ENCODE data around the gene CNOT9.
"Not testable (repeated sequence)": the region's sequence is repeated elsewhere in the genome, so short reads cannot be mapped to it uniquely, and the experiment has no call there.

The CNOT9 gene, protein sequence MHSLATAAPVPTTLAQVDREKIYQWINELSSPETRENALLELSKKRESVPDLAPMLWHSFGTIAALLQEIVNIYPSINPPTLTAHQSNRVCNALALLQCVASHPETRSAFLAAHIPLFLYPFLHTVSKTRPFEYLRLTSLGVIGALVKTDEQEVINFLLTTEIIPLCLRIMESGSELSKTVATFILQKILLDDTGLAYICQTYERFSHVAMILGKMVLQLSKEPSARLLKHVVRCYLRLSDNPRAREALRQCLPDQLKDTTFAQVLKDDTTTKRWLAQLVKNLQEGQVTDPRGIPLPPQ

DNA sequence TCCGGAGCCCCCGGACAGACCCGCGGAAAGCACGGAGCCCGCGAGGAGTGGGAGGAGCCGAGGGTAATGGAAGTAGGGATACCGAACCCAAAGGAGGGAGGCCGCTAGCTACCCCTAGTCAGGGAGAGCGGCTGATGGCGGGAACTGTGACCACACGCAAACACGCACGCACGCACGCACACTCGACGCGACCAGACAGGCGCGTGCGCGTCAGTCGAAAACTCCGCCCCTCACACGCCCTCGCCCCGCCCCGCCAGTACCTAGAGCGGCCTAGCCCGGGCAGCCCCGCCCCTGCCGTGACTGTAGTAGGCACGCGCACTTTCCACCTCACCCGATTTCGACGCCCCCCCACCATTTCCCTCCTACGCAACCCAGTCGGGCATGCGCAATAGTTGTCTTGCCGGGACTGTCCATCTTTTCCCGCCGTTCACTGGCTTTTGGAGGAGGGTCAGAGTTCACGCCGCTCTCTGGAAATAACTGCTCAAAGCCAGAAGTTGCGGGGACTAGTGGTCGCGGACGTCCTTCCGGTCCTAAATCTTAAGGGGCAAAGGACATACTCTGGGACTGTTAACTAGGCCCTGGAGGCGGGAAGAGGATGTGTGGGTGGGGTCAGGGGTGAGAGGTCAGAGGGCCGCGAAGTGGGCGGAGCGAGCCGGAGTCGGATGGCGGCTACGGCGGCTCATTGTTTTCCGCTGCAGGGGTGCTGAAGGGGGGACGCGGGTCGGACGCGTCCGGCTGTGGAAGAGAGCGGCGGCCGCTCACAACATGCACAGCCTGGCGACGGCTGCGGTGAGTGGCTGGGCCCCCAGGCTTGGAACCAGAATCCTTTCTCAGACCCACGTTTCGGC is at the start of gene CNOT9, which contains the start of gene USP37:
Gene CNOT9 (plus strand): TSS at position 650 of the 848 bp plus-strand sequence. CDS start 116 bp downstream, at position 766.
Gene USP37 (minus strand): TSS at position 162 of the 848 bp plus-strand sequence. CDS start 9,698 bp downstream, outside the sequence.
- DNase-seq = peak; percentile 100

DNA sequence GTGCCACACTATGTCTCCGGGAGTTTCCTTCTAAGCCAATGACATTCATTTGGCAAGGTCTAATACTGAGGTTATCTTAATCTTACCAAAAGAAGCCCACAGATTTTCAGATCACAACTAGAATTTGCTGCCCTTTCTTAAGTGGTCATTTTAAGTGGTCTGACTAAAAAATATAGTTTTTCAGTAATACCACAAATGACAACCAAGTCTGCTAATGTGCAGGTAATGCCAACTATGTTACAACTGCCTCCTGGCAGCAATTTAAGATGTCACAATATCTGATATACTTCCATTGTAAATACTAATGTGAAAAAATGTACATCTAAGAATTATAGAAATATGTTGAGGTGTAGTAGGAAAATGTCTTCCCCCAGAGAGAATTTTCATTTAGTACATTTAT is 49.8 kb upstream of the CNOT9 start:
- no peak for DNase-seq

DNA sequence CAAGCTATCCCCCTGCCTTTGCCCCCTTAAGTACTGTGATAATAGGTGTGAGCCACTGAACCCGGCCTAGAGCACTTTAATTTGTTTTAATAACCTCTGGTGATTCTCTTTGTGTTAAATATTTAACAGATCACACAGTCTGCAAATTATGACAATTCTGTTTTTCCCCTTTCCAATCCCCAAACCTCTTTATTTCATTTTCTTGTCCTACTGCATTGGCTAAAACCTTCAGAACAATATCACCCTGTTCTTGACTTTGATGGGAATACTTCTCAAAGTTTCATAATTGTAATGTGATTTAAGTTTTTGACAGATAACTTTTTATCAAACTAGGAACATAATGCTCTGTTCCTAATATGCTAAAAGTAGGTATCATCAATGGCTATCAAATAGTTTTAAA is 45.0 kb upstream of the CNOT9 start:
- DNase-seq = no peak

DNA sequence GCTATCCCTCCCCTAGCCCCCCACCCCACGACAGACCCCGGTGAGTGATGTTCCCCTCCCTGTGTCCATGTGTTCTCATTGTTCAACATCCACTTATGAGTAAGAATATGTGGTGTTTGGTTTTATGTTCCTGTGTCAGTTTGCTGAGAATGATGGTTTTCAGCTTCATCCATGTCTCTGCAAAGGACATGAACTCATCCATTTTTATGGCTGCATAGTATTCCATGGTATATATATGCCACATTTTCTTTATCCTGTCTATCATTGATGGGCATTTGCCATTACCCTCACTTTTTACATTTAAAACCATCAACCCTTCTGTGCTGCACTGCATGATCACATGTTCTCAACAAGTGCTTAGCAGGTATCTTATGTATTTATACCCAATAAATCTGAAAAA is 40.2 kb upstream of the CNOT9 start:
- DNase-seq = not testable (repeated sequence)

DNA sequence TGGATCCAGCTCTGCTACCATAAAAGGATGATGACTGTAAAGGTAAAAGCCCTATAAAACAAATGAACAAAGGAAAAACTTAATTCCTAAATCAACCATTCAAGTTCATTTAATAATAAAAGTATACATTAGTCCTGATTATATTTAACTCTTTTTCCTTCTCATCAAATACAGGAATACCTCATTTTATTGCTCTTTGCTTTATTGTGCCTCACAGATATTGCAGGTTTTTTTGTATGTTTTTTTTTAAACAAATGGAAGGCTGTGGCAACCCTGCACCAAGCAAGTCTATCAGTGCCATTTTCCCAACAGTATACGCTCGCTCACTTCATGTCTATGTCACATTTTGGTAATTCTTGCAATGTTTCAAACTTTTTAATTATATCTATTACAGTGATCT is 38.6 kb upstream of the CNOT9 start:
- no peak for DNase-seq

DNA sequence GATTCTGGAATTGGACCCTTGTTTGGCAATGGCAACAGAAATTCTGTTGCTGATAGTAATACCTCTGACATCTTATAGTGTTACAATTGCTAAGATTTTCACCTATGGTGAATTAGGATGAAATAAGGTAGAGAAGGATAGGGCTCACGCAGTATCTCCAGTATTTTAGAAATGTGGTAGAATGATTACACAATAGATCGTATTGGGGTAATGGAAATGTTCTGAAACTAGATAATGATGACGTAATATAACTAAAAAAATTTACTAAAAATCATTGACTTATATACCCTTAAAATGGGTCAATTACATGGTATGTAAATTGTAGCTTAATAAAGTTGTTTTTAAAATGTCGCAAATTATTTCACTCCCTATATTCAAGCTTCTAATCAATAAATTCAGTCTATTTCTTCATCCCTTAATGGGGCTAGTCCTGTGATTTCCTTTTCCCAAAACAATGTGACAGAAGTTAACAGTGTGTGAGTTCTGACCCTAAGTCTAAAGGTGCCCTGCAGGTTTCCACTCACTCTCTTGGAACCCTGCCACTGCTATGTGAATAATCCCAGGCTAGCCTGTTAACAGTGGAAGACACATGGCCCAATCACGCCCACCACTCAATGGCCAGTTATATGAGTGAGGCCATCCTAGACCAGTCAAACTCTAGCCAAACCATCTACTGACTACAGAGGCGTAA is 31.7 kb upstream of the CNOT9 start:
- no peak for DNase-seq

DNA sequence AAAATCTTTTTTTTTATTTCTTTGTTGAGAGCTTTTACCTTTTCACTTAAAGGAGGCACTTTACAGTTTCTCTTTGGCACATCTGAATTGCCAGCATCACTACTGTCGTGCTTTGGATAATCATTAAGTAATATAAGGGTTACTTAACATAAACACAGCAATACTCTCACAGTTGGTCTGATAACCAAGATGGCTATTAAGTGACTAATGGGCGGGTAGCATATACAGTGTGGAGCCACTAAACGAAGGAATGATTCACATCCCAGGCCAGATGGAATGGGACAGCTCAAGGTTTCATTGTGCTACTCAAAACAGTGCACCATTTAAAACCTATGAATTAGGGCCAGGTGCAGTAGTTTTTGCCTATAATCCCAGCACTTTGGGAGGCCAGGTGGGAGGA is 28.6 kb upstream of the CNOT9 start:
- DNase-seq = no peak

DNA sequence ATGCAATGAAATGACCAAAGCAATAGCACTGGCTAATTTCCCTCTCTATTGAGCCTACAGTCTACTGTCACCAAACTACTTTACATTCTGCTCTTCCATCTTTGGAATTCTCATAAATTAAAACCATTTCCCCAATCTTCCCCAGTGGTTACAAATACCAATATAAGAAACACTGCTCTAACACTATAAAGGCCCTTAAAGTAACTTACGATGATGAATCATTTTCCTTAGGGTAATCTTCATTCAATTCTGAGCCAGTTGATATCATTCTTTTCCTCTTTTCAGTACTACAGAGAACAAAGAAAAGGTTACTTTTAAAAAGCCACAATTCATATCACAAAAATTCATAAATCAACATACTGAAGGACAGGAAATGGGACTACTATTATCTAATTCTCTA is 22.6 kb upstream of the CNOT9 start:
- DNase-seq = no peak

DNA sequence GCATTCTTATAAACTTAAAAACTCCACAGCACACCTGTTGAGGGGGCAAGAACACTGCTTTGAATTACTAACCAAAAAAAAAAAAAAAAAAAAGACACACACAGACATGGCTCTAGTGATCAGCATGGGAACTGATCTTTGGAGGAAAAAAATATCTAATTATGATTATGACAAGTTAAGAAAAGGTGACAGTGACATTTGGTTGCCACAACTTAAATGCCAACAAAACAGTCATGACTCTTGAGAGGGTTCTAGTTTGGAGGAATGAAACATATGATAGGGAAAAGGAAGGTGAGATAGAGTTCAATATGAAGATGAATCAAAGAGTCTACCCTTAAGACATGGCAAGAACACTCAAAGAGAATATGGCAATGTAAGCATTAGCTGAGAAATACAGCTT is 21.1 kb upstream of the CNOT9 start:
- no peak for DNase-seq

DNA sequence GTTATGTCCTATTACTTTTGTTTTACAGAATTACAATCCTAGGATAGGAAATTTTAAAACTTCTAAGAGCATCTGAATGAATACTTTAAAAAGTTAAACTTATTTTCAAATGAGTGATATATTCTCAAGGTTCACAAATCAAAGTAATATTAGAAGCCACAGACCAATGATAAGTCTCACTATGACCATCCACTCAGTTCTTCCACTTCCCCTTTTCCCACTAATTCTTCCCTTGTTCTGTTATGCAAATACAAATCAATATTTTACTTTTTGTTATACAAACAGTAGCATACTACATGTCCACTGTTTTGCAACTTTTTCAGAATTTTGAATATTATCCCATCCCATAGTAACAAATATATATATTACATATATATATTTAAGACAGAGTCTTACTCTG is 20.7 kb upstream of the CNOT9 start:
- DNase-seq = no peak

DNA sequence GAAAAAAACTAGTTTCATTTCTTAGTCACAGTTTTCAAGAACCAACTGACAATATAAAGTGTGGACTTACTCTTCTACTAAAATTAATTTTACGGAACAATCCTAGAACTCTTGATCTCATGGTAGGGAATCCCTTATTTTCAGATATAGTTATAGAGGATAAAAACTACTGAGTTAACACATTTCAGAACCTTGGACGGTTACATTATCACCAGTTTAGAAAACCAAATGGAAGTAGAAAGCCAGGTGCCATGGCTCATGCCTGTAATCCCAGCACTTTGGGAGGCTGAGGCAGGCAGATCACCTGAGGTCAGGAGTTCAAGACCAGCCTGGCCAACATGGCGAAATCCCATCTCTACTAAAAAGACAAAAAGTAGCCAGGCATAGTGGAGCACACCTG is 14.4 kb upstream of the CNOT9 start:
- not testable (repeated sequence) for DNase-seq

DNA sequence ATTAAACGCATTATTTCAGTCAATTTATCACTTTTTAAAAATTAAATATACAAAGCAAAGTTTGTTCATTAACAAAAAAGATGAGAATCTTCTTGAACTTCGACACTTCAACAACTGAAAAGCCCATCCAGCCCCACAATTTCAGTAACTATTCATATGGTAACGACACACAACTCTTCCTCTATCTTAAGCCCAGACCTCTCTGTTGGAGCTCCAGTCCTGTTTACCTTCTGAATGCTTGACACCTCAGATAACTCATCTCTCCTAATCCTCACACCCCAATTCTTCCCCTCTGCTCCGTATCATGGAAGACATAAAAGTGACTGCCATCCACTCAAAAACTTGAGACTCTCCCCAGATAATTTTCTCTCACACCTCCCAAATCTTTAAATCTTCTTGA is 13.1 kb upstream of the CNOT9 start:
- DNase-seq = no peak

DNA sequence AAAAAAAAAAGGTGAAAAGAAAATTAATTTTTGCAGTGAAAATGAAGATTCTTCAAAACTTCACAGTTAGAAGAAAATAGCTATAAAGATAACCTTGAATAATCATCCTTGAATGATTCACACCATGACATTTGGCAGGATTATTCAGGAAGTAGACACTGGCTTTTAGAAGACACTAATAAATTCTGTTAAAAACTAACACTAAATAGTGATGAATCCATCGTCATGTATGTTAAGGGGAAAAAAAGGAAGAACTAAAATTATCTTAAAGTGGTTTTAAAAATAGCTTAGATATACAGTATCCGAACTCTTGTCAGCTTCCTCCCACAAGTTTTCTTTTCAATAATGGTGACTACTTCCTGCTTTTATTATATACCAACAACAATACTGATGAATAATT is 10.7 kb upstream of the CNOT9 start:
- DNase-seq = no peak

DNA sequence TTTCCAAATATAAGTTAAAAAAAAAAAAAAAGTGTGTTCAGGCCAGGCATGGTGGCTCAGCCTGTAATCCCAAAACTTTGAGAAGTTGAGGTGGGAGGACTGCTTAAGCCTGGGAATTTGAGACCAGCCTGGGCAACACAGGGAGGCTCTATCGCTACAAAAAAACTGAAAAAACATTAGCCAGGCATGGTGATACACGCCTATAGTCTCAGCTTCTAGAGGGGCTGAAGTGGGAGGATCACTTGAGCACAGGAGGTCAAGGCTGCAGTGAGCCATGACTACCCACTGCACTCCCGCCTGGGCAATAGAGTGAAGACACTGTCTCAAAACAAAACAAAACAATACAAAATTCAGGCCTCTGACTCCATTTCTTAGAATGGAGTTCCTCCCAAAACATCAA is 9.7 kb upstream of the CNOT9 start:
- DNase-seq = no peak

DNA sequence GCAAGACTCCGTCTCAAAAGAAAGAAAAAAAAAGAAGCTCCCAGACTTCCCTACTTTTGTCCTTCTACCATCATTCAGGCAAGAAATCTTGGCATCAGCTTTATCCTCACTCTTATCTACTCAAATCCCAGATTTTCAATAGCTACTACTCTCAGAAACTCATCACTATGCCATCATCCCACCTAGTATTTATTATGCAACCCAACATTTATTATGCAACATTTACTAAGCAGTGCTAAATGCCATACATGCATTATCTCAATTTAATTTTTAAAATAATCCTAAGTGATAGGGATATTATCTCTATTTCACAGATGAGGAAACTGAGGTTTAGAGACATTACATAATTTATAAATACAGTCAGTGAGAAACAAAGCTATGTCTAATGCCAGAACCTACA is 4.6 kb upstream of the CNOT9 start:
- no peak for DNase-seq

DNA sequence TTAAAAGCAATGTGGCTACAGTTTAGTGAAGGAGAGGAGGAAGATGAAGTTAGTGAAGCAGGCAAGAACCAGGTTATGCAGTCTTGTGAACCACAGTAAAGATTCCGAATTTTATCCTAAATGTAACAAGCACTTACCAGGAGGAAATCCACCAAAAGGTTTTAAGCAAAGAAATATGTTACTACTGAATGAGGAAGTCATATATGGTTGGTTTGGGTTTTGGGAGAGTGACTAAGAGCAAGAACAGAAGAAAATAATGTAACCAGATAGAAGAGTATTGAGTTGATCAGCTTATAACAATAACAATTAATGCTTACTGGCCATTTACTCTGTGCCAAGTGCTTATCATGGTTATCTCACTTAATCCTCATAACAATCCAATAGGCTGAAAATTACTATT is 2.3 kb upstream of the CNOT9 start:
- DNase-seq = no peak

DNA sequence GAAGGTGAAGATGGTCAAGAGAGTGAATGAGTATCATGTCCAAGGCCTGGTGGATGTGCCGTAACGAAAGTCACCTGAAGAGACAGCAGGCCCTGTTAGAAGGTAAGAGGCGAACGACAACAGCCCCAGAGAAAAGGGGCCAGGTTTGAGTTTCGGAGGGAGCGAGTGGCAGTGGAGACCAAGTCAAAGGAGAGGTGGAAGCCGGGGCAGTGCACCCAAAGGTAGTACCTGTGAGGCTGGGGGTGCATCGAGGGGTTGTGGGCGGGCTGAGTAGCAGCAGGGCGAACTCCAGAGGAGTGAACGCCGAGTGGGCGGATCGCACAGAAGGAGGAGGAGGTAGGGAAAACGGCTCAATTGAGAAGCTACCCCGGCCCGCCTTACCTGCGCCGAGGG is 846 bp upstream of the CNOT9 start:
- DNase-seq = no peak

DNA sequence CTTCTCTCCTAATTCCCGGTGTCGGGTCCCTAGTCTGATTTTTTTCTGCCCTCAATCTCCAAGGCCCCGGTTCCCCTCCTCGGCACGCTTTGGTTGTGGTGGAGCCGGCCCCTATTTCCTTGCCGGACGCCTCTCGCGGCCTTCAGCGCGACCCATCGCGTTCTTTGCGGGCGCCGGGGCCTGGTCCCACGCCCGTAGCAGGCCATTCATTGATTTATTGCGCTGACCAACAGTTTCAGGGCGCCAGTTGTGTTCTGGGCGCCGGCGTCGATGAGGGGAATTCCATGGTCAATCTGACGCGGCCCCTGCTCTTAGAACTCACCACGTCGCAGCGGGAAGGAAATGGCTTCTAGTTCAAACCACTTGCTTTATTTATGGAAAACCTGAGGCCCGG is 396 bp downstream of the CNOT9 start:
- DNase-seq = peak; percentile 55

DNA sequence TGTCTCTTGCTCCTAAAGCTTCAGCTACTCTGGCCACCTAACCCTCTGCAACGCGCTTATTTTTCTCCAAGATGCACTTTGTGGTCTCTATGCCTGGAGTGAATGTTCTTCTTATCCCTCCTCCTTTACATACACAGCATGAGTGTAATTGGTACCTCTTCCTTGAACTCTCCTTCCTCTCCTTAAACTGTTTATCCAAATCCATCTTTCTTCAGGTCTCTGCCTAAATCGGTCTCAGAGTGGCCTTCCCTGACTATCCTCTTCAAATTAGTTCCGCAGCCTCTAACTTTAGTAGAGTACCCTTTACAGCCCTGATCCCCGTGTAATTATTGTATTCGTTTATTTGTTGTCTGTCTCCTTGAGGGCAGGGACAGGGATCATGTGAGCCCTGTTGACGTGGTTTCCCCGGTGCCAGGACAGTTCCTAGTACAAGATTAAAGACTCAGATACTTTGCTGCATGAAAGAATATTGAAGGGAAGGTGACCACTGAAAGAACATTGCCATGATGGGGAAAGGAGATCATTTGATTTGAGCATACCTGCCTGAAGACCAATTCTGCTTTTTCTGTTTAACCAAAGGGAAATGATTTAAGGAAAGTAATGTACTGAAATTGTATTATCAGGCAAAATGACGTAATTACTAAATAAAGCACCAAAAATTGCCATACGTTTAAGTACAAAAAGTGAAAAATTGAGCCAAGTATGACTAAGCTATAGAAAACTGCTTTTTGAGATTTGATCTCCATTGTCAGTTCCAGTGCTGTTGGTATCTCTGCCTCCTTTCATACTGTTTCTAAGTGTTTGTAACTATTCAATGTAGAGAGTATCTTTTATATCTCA is 1.2 kb downstream of the CNOT9 start:
- DNase-seq = peak; percentile 39

DNA sequence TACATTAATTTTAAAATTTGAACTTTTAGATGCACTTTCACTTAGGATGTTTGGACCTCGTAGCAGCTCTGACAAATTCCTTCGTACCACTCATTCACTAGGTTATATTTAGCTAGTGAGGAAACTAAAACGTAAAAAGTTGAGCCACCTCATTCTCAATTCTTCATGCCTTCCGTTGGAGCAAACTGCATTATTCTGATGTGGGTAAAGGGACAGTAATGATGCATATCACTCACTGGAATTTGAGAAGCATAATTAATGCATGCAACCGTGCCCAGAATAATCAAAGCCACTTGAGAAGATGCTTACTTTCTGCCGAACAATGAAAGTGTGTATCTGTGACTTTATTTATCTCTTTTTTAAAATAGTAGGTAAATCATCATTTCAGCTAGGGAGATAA is 2.2 kb downstream of the CNOT9 start:
- no peak for DNase-seq

DNA sequence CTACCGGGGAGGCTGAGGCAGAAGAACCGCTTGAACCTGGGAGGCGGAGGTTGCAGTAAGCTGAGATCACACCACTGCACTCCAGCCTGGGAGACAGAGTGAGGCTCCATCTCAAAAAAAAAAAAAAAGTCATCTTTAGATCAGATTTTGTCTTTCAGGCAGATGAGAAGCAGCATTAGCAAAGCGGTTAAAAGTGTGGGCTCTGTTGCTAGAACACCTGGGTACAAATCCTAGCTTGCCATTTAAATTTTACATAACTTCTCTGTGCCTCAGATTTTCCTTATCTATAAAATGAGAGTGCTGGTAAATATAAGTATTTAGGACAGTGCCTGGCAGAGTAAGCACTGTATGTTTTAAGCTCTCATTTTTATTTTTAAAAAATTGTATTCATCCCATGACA is 8.2 kb downstream of the CNOT9 start:
- DNase-seq = no peak

DNA sequence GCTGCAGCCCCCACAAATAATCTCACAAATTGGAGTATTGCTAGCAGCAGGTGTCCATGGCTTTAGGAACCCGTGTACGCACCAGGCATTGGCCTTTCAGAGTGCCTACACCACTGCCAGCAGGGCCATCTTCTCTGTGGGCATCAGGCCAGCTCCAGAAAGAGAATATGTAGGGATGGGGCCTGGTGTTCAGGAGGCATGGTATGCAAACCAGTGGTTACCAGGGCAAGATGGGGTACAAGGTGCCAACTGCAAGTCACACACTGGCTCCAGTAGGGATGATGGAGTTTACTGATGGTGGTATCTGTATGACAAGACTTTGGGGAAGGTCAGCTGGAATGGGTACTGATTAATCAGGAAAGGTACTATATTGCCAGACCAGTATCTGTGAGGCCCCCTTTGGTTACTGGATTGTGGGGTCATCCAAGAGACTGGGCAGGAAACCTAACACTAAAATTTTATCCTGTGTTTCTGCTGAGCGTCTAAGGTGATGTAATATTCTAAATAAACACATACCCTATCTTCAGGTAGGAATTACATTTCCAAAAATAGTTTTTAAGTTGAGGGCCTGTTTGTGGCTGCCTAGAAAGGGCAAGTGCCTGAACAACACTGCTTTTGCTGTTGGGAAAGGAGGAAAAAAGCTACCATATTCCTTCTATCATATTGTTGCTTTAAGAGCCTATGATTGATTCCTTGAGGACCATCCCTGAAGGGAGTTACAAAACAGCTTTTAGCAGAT is 9.0 kb downstream of the CNOT9 start:
- DNase-seq = no peak

Data from femur (tissue), 1 donor.